Sigmoid colon (tissue), 4 donors: ENCODE measurements around the gene ARHGAP22.

Experiments used
- POLR2A ChIP-seq, 2 donors: fragments of 450-650 bp; IDR thresholded peaks; one replicate each; pipeline ENCODE4 v1.6.1; 2016; ENCODE audit warnings: antibody characterized with exemption in 2 of 2, mild to moderate bottlenecking in 2 of 2, moderate library complexity in 2 of 2
- POLR2AphosphoS5 ChIP-seq, 4 donors: sonication (generic); formaldehyde crosslinking; IDR thresholded peaks; one replicate each; pipeline ENCODE4 v1.6.1; 2017; ENCODE audit warnings: antibody characterized with exemption in 4 of 4
- TF ChIP-seq, protein P1 (sequence below), 4 experiments: fragments of 450-650 bp in 3 of 4; fragments of 200-600 bp in 1 of 4; IDR thresholded peaks; one replicate each; pipeline ENCODE4 v1.5.1; 2016 to 2019; ENCODE audit warnings: antibody characterized with exemption in 4 of 4, mild to moderate bottlenecking in 3 of 4, moderate library complexity in 2 of 4

DNA sequence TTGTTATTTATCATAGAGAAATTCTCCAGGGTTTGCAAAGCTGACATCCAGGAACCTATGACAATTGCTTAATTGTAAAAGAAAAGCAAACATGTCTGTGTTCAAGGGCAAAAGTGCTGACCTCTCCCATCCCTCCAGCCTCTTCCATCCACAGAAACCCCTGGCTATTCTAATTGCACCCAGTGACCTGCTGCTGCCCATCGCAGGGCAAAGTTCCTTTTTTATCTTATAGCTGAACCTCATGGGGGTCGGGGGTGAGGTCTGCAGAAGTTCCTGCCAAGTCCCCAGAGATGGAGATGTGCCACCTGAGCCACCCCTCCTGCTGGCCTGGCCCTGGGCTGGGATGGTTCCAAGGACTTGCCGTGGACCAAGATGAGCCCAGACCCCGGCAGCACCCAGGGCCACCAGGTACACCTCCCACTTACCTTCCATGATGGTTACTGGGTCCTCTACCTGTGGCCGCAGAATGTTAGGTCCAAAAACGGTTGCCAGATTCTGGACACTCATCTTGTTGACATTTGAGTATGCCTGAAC, 151.9 kb downstream of the ARHGAP22 start:
- TF ChIP-seq, protein P1, sequence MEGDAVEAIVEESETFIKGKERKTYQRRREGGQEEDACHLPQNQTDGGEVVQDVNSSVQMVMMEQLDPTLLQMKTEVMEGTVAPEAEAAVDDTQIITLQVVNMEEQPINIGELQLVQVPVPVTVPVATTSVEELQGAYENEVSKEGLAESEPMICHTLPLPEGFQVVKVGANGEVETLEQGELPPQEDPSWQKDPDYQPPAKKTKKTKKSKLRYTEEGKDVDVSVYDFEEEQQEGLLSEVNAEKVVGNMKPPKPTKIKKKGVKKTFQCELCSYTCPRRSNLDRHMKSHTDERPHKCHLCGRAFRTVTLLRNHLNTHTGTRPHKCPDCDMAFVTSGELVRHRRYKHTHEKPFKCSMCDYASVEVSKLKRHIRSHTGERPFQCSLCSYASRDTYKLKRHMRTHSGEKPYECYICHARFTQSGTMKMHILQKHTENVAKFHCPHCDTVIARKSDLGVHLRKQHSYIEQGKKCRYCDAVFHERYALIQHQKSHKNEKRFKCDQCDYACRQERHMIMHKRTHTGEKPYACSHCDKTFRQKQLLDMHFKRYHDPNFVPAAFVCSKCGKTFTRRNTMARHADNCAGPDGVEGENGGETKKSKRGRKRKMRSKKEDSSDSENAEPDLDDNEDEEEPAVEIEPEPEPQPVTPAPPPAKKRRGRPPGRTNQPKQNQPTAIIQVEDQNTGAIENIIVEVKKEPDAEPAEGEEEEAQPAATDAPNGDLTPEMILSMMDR (IDR thresholded peaks at IDR 0.05): no peak
- no peak for TF ChIP-seq POLR2AphosphoS5 (IDR thresholded peaks at IDR 0.05)
- TF ChIP-seq POLR2A (IDR thresholded peaks at IDR 0.05): no peak
